Naive thymus-derived CD4-positive, alpha-beta T cell (primary cell): ENCODE results near the gene DPP10. TPM values are rescaled to one million over a fixed set of nuclear protein-coding genes. Genes with fewer than 3 reads are reported as not detected.

Experiments used
- ATAC-seq: fragments of 150-1000 bp; cut with Tn5 transposase; 2 replicates; pipeline ENCODE4 v1.10.0; 2021; ENCODE audit warnings: mild to moderate bottlenecking, moderate library complexity
- CTCF ChIA-PET: fragments of 350-600 bp; sonication (Branson Sonifier 250); formaldehyde crosslinking; loops from one replicate; lab custom pipeline; 2021; ENCODE audit warnings: antibody characterized with exemption; lab: Charles Lee
- POLR2A ChIA-PET: fragments of 350-600 bp; sonication (Branson Sonifier 250); formaldehyde crosslinking; loops from one replicate; lab custom pipeline; 2021; ENCODE audit warnings: antibody characterized with exemption, inconsistent platforms; lab: Charles Lee
- DNase-seq, 9 donors: peaks; one replicate each; pipeline versions ENCODE4 v3.0.0 to v3.0.0-alpha.2; 2020 to 2022; ENCODE audit warnings: mixed read lengths in 1 of 9
- H3K27ac ChIP-seq: one replicate; pipeline ENCODE4 v1.7.0; 2013; ENCODE audit warnings: mild to moderate bottlenecking, low read depth, low read length, moderate library complexity
- H3K27me3 ChIP-seq, 2 donors: one replicate each; pipeline ENCODE4 v1.7.0; 2013; ENCODE audit warnings: low read length in 2 of 2, mild to moderate bottlenecking in 2 of 2, moderate library complexity in 2 of 2; ENCODE audit not compliant: control insufficient read depth in 2 of 2, insufficient read depth in 2 of 2
- H3K36me3 ChIP-seq, 3 experiments: 1 replicate in 2 of 3; 2 replicates in 1 of 3; pipeline ENCODE4 v1.7.0; 2013; ENCODE audit warnings: low read length in 3 of 3, mild to moderate bottlenecking in 3 of 3, moderate library complexity in 1 of 3; ENCODE audit not compliant: insufficient read depth in 3 of 3, control insufficient read depth in 2 of 3
- H3K4me1 ChIP-seq, 2 donors: one replicate each; pipeline ENCODE4 v1.7.0; 2013; ENCODE audit warnings: low read length in 2 of 2, mild to moderate bottlenecking in 2 of 2, moderate library complexity in 1 of 2; ENCODE audit not compliant: control insufficient read depth in 2 of 2, insufficient read depth in 2 of 2
- H3K4me3 ChIP-seq: 2 replicates; pipeline ENCODE4 v1.7.0; 2013; ENCODE audit warnings: mild to moderate bottlenecking, low read length
- H3K9me3 ChIP-seq, 3 experiments: 1 replicate in 2 of 3; 2 replicates in 1 of 3; pipeline ENCODE4 v1.7.0; 2013; ENCODE audit warnings: low read length in 3 of 3; ENCODE audit not compliant: control insufficient read depth in 2 of 3
- H3K27ac Mint-ChIP-seq, 9 donors: one replicate each; pipeline ENCODE4 v1.8.0; 2020 to 2022; ENCODE audit warnings: mixed read lengths in 9 of 9, mild to moderate bottlenecking in 8 of 9, moderate library complexity in 5 of 9, inconsistent platforms in 2 of 9
- H3K27me3 Mint-ChIP-seq, 5 donors: one replicate each; pipeline ENCODE4 v1.8.0; 2021 to 2022; ENCODE audit warnings: mixed read lengths in 5 of 5, mild to moderate bottlenecking in 1 of 5
- H3K36me3 Mint-ChIP-seq, 5 donors: one replicate each; pipeline ENCODE4 v1.8.0; 2020 to 2022; ENCODE audit warnings: mixed read lengths in 5 of 5, mild to moderate bottlenecking in 3 of 5, inconsistent platforms in 1 of 5
- H3K4me1 Mint-ChIP-seq, 7 donors: one replicate each; pipeline ENCODE4 v1.8.0; 2020 to 2022; ENCODE audit warnings: mixed read lengths in 7 of 7, mild to moderate bottlenecking in 3 of 7, inconsistent platforms in 1 of 7
- H3K4me3 Mint-ChIP-seq, 10 donors: one replicate each; pipeline ENCODE4 v1.8.0; 2020 to 2022; ENCODE audit warnings: mild to moderate bottlenecking in 10 of 10, mixed read lengths in 10 of 10, moderate library complexity in 6 of 10, inconsistent platforms in 2 of 10
- H3K9me3 Mint-ChIP-seq, 11 donors: one replicate each; pipeline ENCODE4 v1.8.0; 2020 to 2022; ENCODE audit warnings: mixed read lengths in 11 of 11, mild to moderate bottlenecking in 4 of 11, inconsistent platforms in 1 of 11, moderate library complexity in 1 of 11
- intact Hi-C, 2 donors: fragments of 100-400 bp; cut with micrococcal nuclease; formaldehyde crosslinking; loops; one replicate each; pipeline ENCODE4 v1.15.1; 2023
- polyA plus RNA-seq, 2 donors: library from polyadenylated mRNA; unstranded; fragments of 300-500 nt; fragmentation: Illumina TruSeq; gene quantifications; one replicate each; pipeline ENCODE4 v1.2.3, GENCODE V29; 2021
- total RNA-seq, 6 experiments: library from RNA in 5 of 6; stranded (reverse) in 5 of 6; gene quantifications; 1 replicate in 5 of 6; 2 replicates in 1 of 6; pipeline ENCODE4 v1.2.3 and lab custom pipeline; 2021 to 2026

The DPP10 gene
- total and polyA plus RNA-seq, 7 experiments from 2014 or later, result not detected

- no peaks in the 10 kb centered on the region for H3K4me1 ChIP-seq
- ATAC-seq (no peak), DNase-seq (no peak)
- no peak overlapping the region for H3K4me3 Mint-ChIP-seq
- H3K27me3 ChIP-seq, result no peaks in the 10 kb centered on the region
- no peaks in the 10 kb centered on the region for H3K4me1 Mint-ChIP-seq
- intact Hi-C loops, result no loop called here
- H3K9me3 Mint-ChIP-seq, result peaks cover 0 to 8% (median 3%) of the 10 kb centered on the region in 11 donors
- H3K9me3 ChIP-seq, result no peaks in the 10 kb centered on the region
- no peak overlapping the region for H3K27ac ChIP-seq
- no peaks in the 10 kb centered on the region for H3K36me3 Mint-ChIP-seq
- H3K27me3 Mint-ChIP-seq, result no peaks in the 10 kb centered on the region
- ChIA-PET CTCF (no interaction called here), POLR2A (no interaction called here)
- H3K36me3 ChIP-seq, result no peaks in the 10 kb centered on the region
- H3K27ac Mint-ChIP-seq, result no peak overlapping the region
- no peak overlapping the region for H3K4me3 ChIP-seq
Measured at GRCh38 chr2:115838539-115838938, 1396.1 kb downstream of the DPP10 start.

- no peaks in the 10 kb centered on the region for H3K4me1 Mint-ChIP-seq
- Histone ChIP-seq H3K27ac (no peak overlapping the region), H3K9me3 (peaks cover 0 to 3% (median 0%) of the 10 kb centered on the region in 3 experiments), H3K4me3 (no peak overlapping the region), H3K36me3 (no peaks in the 10 kb centered on the region), H3K4me1 (no peaks in the 10 kb centered on the region), H3K27me3 (no peaks in the 10 kb centered on the region)
- peaks cover 0 to 12% (median 5%) of the 10 kb centered on the region in 11 donors for H3K9me3 Mint-ChIP-seq
- no peak overlapping the region for H3K4me3 Mint-ChIP-seq
- no peak overlapping the region for H3K27ac Mint-ChIP-seq
- H3K27me3 Mint-ChIP-seq, result no peaks in the 10 kb centered on the region
- ChIA-PET CTCF (no interaction called here), POLR2A (no interaction called here)
- H3K36me3 Mint-ChIP-seq, result no peaks in the 10 kb centered on the region
- DNase-seq (no peak), ATAC-seq (no peak)
- intact Hi-C loops, result no loop called here
Measured at GRCh38 chr2:115842306-115842705, 1399.9 kb downstream of the DPP10 start.

GRCh38 chr2:115848192-115848591 lies 1405.8 kb downstream of the DPP10 start:
- no peaks in the 10 kb centered on the region for H3K4me1 ChIP-seq
- no peak overlapping the region for H3K27ac ChIP-seq
- Mint-ChIP-seq H3K27ac (no peak overlapping the region), H3K36me3 (no peaks in the 10 kb centered on the region), H3K27me3 (no peaks in the 10 kb centered on the region), H3K4me1 (no peaks in the 10 kb centered on the region), H3K4me3 (no peak overlapping the region), H3K9me3 (peaks cover 0 to 21% (median 9%) of the 10 kb centered on the region in 11 donors)
- CTCF ChIA-PET, result no interaction called here
- no peak overlapping the region for H3K4me3 ChIP-seq
- intact Hi-C loops, result no loop called here
- H3K9me3 ChIP-seq, result peaks cover 0 to 3% (median 0%) of the 10 kb centered on the region in 3 experiments
- DNase-seq, result no peak
- no peaks in the 10 kb centered on the region for H3K36me3 ChIP-seq
- no peak for ATAC-seq
- POLR2A ChIA-PET, result no interaction called here
- H3K27me3 ChIP-seq, result no peaks in the 10 kb centered on the region

GRCh38 chr2:115867024-115867423 lies 1424.6 kb downstream of the DPP10 start:
- Histone ChIP-seq H3K9me3 (no peaks in the 10 kb centered on the region), H3K4me1 (no peaks in the 10 kb centered on the region), H3K4me3 (no peak overlapping the region), H3K27ac (no peak overlapping the region), H3K27me3 (no peaks in the 10 kb centered on the region), H3K36me3 (no peaks in the 10 kb centered on the region)
- ChIA-PET POLR2A (no interaction called here), CTCF (no interaction called here)
- Mint-ChIP-seq H3K9me3 (peaks cover 0 to 14% (median 3%) of the 10 kb centered on the region in 11 donors), H3K27me3 (no peaks in the 10 kb centered on the region), H3K4me3 (no peak overlapping the region), H3K4me1 (no peaks in the 10 kb centered on the region), H3K27ac (no peak overlapping the region), H3K36me3 (no peaks in the 10 kb centered on the region)
- no peak for ATAC-seq
- intact Hi-C loops, result no loop called here
- no peak for DNase-seq

- Mint-ChIP-seq H3K36me3 (no peaks in the 10 kb centered on the region), H3K4me1 (no peaks in the 10 kb centered on the region), H3K9me3 (peaks cover 0 to 20% (median 6%) of the 10 kb centered on the region in 11 donors), H3K27me3 (no peaks in the 10 kb centered on the region), H3K4me3 (no peak overlapping the region), H3K27ac (no peak overlapping the region)
- no peaks in the 10 kb centered on the region for H3K4me1 ChIP-seq
- no peaks in the 10 kb centered on the region for H3K36me3 ChIP-seq
- intact Hi-C loops, result no loop called here
- H3K9me3 ChIP-seq, result no peaks in the 10 kb centered on the region
- ATAC-seq (no peak), DNase-seq (no peak)
- H3K27me3 ChIP-seq, result no peaks in the 10 kb centered on the region
- POLR2A ChIA-PET, result no interaction called here
- no peak overlapping the region for H3K27ac ChIP-seq
- H3K4me3 ChIP-seq, result no peak overlapping the region
- CTCF ChIA-PET, result no interaction called here
Measured at GRCh38 chr2:115874427-115874826, 1432.0 kb downstream of the DPP10 start.

DNA sequence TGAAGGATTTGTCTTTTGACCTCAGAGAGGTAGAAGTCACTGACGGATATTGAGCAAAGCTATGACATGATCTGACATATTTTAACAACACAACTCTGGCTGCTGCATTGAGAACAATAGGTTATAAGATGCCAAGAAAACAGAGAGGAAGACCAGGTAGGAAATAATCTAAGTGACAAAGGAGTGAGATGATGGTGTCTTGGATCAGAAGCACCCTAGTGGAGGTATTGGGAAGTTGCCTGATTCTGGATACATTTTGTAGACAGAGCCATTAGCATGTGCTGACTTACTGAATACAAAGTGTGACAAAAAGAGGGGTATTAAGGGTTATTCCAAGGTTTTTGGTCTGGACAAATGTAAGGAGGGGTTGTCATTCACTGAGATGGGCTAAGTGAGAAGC lies 1438.1 kb downstream of the DPP10 start:
- Histone ChIP-seq H3K4me1 (no peaks in the 10 kb centered on the region), H3K9me3 (no peaks in the 10 kb centered on the region), H3K4me3 (no peak overlapping the region), H3K27ac (no peak overlapping the region), H3K36me3 (no peaks in the 10 kb centered on the region), H3K27me3 (no peaks in the 10 kb centered on the region)
- ATAC-seq, result no peak
- no peak for DNase-seq
- CTCF ChIA-PET, result no interaction called here
- H3K4me3 Mint-ChIP-seq, result no peak overlapping the region
- H3K9me3 Mint-ChIP-seq, result peaks cover 0 to 26% (median 9%) of the 10 kb centered on the region in 11 donors
- H3K4me1 Mint-ChIP-seq, result no peaks in the 10 kb centered on the region
- intact Hi-C loops, result no loop called here
- H3K36me3 Mint-ChIP-seq, result peaks cover 0 to 5% (median 0%) of the 10 kb centered on the region in 5 donors
- no peaks in the 10 kb centered on the region for H3K27me3 Mint-ChIP-seq
- H3K27ac Mint-ChIP-seq, result no peak overlapping the region
- POLR2A ChIA-PET, result no interaction called here

DNA sequence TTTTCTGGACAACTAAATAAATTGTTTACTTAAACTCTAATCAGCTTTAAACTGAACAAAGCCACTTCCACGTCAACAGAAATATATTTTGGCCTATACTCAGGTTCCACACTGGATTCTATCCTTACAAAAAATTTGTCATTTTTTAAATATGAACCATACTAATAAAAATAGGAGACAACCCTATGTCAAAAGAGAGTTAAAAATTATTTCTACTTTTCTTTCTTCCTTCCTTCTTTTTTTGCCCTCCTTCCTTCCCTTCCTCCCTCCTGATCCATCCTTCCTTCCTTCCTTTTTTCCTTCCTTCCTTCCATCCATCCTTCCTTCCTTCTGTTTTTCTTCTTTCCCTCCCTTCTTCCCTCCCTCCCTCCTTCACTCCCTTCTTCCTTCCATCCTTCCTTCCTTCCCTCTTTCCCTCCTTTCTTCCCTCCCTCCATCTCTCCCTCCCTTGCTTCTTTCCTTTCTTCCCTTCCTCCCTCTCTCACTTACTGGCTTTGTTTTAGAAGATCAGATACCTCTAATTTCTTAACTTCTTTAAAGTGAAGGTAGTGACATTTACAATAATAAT lies 1444.9 kb downstream of the DPP10 start:
- no peaks in the 10 kb centered on the region for H3K27me3 ChIP-seq
- DNase-seq (no peak), ATAC-seq (no peak)
- no peaks in the 10 kb centered on the region for H3K27me3 Mint-ChIP-seq
- no peaks in the 10 kb centered on the region for H3K36me3 Mint-ChIP-seq
- H3K27ac ChIP-seq, result no peak overlapping the region
- no peaks in the 10 kb centered on the region for H3K4me1 ChIP-seq
- intact Hi-C loops, result no loop called here
- H3K9me3 ChIP-seq, result no peaks in the 10 kb centered on the region
- ChIA-PET CTCF (no interaction called here), POLR2A (no interaction called here)
- H3K4me1 Mint-ChIP-seq, result no peaks in the 10 kb centered on the region
- no peak overlapping the region for H3K4me3 Mint-ChIP-seq
- no peaks in the 10 kb centered on the region for H3K36me3 ChIP-seq
- peaks cover 2 to 32% (median 15%) of the 10 kb centered on the region in 11 donors for H3K9me3 Mint-ChIP-seq
- no peak overlapping the region for H3K4me3 ChIP-seq
- H3K27ac Mint-ChIP-seq, result no peak overlapping the region
